Spleen (tissue), 7 donors: Measurements from ENCODE around the gene TARBP1.

ENCODE experiments used
- CTCF ChIP-seq, 11 experiments: fragments of 200-600 bp in 7 of 11; fragments of 450-650 bp in 4 of 11; sonication (generic) in 4 of 11; IDR thresholded peaks in 8 of 11; conservative IDR thresholded peaks in 3 of 11; 1 replicate in 7 of 11; 2 replicates in 4 of 11; pipeline versions ENCODE4 v1.4.0 to v1.8.0; 2016 to 2021; ENCODE audit warnings: antibody characterized with exemption in 11 of 11, inconsistent platforms in 4 of 11, mild to moderate bottlenecking in 1 of 11
- POLR2A ChIP-seq, 3 donors: fragments of 450-650 bp; IDR thresholded peaks; one replicate each; pipeline ENCODE4 v1.5.1; 2017; ENCODE audit warnings: antibody characterized with exemption in 3 of 3, mild to moderate bottlenecking in 1 of 3
- POLR2AphosphoS5 ChIP-seq, 3 donors: sonication (generic); formaldehyde crosslinking; IDR thresholded peaks; one replicate each; pipeline ENCODE4 v1.5.1; 2017; ENCODE audit warnings: antibody characterized with exemption in 3 of 3
- donor health status: DM: no; HTN: no; CAD: no; lungs with moderate emphysema.
- donor health status: DM: no; HTN: no; CAD: no.
- donor health status: DM: no; HTN: no; CAD: no.

- TF ChIP-seq CTCF (IDR thresholded peaks at IDR 0.05 in 8 of 11, conservative IDR thresholded peaks at IDR 0.05 in 3 of 11) = no peak
- TF ChIP-seq POLR2A (IDR thresholded peaks at IDR 0.05) = no peak
- peak in 1 of 3 donors; percentile 32 for TF ChIP-seq POLR2AphosphoS5 (IDR thresholded peaks at IDR 0.05)
Measured at GRCh38 chr1:234528074-234528865, 49.3 kb upstream of the TARBP1 start.
